Activated T-helper 2 cell treated with anti-CD3 and anti-CD28 coated beads, Interferon-gamma antibody, Interleukin-2, Interleukin-4, amounts not matched to agents 10 μg/mL and 5 μg/mL and 100 μg/mL, durations not matched to agents 14 hours and 24 hours and 36 hours (primary cell): ENCODE measurements around the gene CFAP210. TPM values are rescaled to one million over a fixed set of nuclear protein-coding genes. Genes with fewer than 3 reads are reported as not detected.

ENCODE experiments used
- DNase-seq: peaks from one replicate; pipeline ENCODE4 v3.0.0; 2021; ENCODE audit warnings: low spot score
- H3K27ac Mint-ChIP-seq: one replicate; pipeline ENCODE4 v1.8.0; 2021; ENCODE audit warnings: mixed read lengths
- H3K27me3 Mint-ChIP-seq: one replicate; pipeline ENCODE4 v1.8.0; 2021; ENCODE audit warnings: low read depth, mixed read lengths
- H3K36me3 Mint-ChIP-seq: one replicate; pipeline ENCODE4 v1.8.0; 2021; ENCODE audit warnings: low read depth, mixed read lengths
- H3K4me1 Mint-ChIP-seq: one replicate; pipeline ENCODE4 v1.8.0; 2021; ENCODE audit warnings: low read depth, mixed read lengths
- H3K4me3 Mint-ChIP-seq: one replicate; pipeline ENCODE4 v1.8.0; 2021; ENCODE audit warnings: low read depth, mild to moderate bottlenecking, moderate library complexity, mixed read lengths
- H3K9me3 Mint-ChIP-seq: one replicate; pipeline ENCODE4 v1.8.0; 2021; ENCODE audit warnings: mixed read lengths
- intact Hi-C: fragments of 100-400 bp; cut with micrococcal nuclease; formaldehyde crosslinking; loops from one replicate; pipeline ENCODE4 v1.15.1; 2023
- total RNA-seq: library from RNA; stranded (reverse); gene quantifications from 2 replicates; pipeline ENCODE4 v1.2.3, GENCODE V29; 2022

The CFAP210 gene
- total RNA-seq, 1 donor from 2014 or later: not detected

- no peaks in the 10 kb centered on the region for H3K9me3 Mint-ChIP-seq
- no peaks in the 10 kb centered on the region for H3K36me3 Mint-ChIP-seq
Measured at GRCh38 chr2:169663247-169663646, 31.0 kb downstream of the CFAP210 start.

GRCh38 chr2:169662744-169663143, 31.5 kb downstream of the CFAP210 start:
- Mint-ChIP-seq H3K36me3 (no peaks in the 10 kb centered on the region), H3K27me3 (peaks cover 16% of the 10 kb centered on the region), H3K9me3 (no peaks in the 10 kb centered on the region), H3K4me3 (no peak overlapping the region), H3K4me1 (peaks cover 10% of the 10 kb centered on the region), H3K27ac (no peak overlapping the region)
- intact Hi-C loops: no loop called here
- no peak for DNase-seq

More at GRCh38 chr2:169663247-169663646, 31.0 kb downstream of the CFAP210 start:
- no peak overlapping the region for H3K4me3 Mint-ChIP-seq
- intact Hi-C loops: no loop called here
- DNase-seq: no peak
- H3K27me3 Mint-ChIP-seq: peaks cover 16% of the 10 kb centered on the region
- H3K27ac Mint-ChIP-seq: no peak overlapping the region
- H3K4me1 Mint-ChIP-seq: peaks cover 10% of the 10 kb centered on the region

GRCh38 chr2:169661265-169661664, 32.9 kb downstream of the CFAP210 start:
- no peak for DNase-seq
- intact Hi-C loops: no loop called here
- no peak overlapping the region for H3K4me3 Mint-ChIP-seq
- no peaks in the 10 kb centered on the region for H3K36me3 Mint-ChIP-seq
- H3K9me3 Mint-ChIP-seq: no peaks in the 10 kb centered on the region
- H3K27me3 Mint-ChIP-seq: peaks cover 22% of the 10 kb centered on the region
- H3K27ac Mint-ChIP-seq: no peak overlapping the region
- peaks cover 10% of the 10 kb centered on the region for H3K4me1 Mint-ChIP-seq

GRCh38 chr2:169659320-169659719, 34.9 kb downstream of the CFAP210 start:
- Mint-ChIP-seq H3K36me3 (no peaks in the 10 kb centered on the region), H3K4me1 (peaks cover 2% of the 10 kb centered on the region), H3K27me3 (peaks cover 32% of the 10 kb centered on the region), H3K4me3 (no peak overlapping the region), H3K9me3 (no peaks in the 10 kb centered on the region), H3K27ac (no peak overlapping the region)
- intact Hi-C loops: no loop called here
- DNase-seq: no peak

GRCh38 chr2:169658877-169659276, 35.3 kb downstream of the CFAP210 start:
- H3K4me1 Mint-ChIP-seq: peaks cover 2% of the 10 kb centered on the region
- no peaks in the 10 kb centered on the region for H3K9me3 Mint-ChIP-seq
- peaks cover 36% of the 10 kb centered on the region for H3K27me3 Mint-ChIP-seq
- H3K36me3 Mint-ChIP-seq: no peaks in the 10 kb centered on the region
- intact Hi-C loops: no loop called here
- no peak overlapping the region for H3K27ac Mint-ChIP-seq
- no peak for DNase-seq
- H3K4me3 Mint-ChIP-seq: no peak overlapping the region

- DNase-seq: no peak
- peaks cover 5% of the 10 kb centered on the region for H3K4me1 Mint-ChIP-seq
- no peaks in the 10 kb centered on the region for H3K36me3 Mint-ChIP-seq
- H3K9me3 Mint-ChIP-seq: no peaks in the 10 kb centered on the region
- H3K27ac Mint-ChIP-seq: no peak overlapping the region
- intact Hi-C loops: no loop called here
- no peak overlapping the region for H3K4me3 Mint-ChIP-seq
- H3K27me3 Mint-ChIP-seq: peaks cover 38% of the 10 kb centered on the region
Measured at GRCh38 chr2:169656164-169656563, 38.0 kb downstream of the CFAP210 start.

- no peak overlapping the region for H3K4me3 Mint-ChIP-seq
- peaks cover 41% of the 10 kb centered on the region for H3K27me3 Mint-ChIP-seq
- intact Hi-C loops: no loop called here
- peaks cover 6% of the 10 kb centered on the region for H3K4me1 Mint-ChIP-seq
- H3K27ac Mint-ChIP-seq: no peak overlapping the region
- DNase-seq: no peak
- H3K36me3 Mint-ChIP-seq: no peaks in the 10 kb centered on the region
- H3K9me3 Mint-ChIP-seq: no peaks in the 10 kb centered on the region
Measured at GRCh38 chr2:169653636-169654035, 40.6 kb downstream of the CFAP210 start.

GRCh38 chr2:169649278-169649677, 44.9 kb downstream of the CFAP210 start:
- H3K4me1 Mint-ChIP-seq: peaks cover 6% of the 10 kb centered on the region

GRCh38 chr2:169647496-169647895, 46.7 kb downstream of the CFAP210 start:
- H3K36me3 Mint-ChIP-seq: no peaks in the 10 kb centered on the region
- H3K27ac Mint-ChIP-seq: no peak overlapping the region
- peaks cover 2% of the 10 kb centered on the region for H3K4me1 Mint-ChIP-seq
- H3K9me3 Mint-ChIP-seq: no peaks in the 10 kb centered on the region
- peaks cover 11% of the 10 kb centered on the region for H3K27me3 Mint-ChIP-seq
- intact Hi-C loops: no loop called here
- H3K4me3 Mint-ChIP-seq: no peak overlapping the region
- DNase-seq: no peak

More at GRCh38 chr2:169649278-169649677, 44.9 kb downstream of the CFAP210 start:
- intact Hi-C loops: no loop called here
- Mint-ChIP-seq H3K27ac (no peak overlapping the region), H3K36me3 (no peaks in the 10 kb centered on the region), H3K9me3 (no peaks in the 10 kb centered on the region), H3K4me3 (no peak overlapping the region), H3K27me3 (peaks cover 24% of the 10 kb centered on the region)
- DNase-seq: no peak

GRCh38 chr2:169644173-169644572, 50.0 kb downstream of the CFAP210 start:
- Mint-ChIP-seq H3K36me3 (peaks cover 5% of the 10 kb centered on the region), H3K9me3 (no peaks in the 10 kb centered on the region), H3K4me1 (no peaks in the 10 kb centered on the region), H3K27me3 (peaks cover 3% of the 10 kb centered on the region), H3K4me3 (no peak overlapping the region), H3K27ac (no peak overlapping the region)
- no peak for DNase-seq
- intact Hi-C loops: no loop called here

- Mint-ChIP-seq H3K27ac (no peak overlapping the region), H3K4me1 (no peaks in the 10 kb centered on the region), H3K36me3 (peaks cover 16% of the 10 kb centered on the region), H3K27me3 (no peaks in the 10 kb centered on the region), H3K4me3 (no peak overlapping the region), H3K9me3 (no peaks in the 10 kb centered on the region)
- DNase-seq: no peak
- intact Hi-C loops: no loop called here
Measured at GRCh38 chr2:169641464-169641863, 52.7 kb downstream of the CFAP210 start.

- Mint-ChIP-seq H3K27ac (no peak overlapping the region), H3K9me3 (no peaks in the 10 kb centered on the region), H3K27me3 (no peaks in the 10 kb centered on the region), H3K36me3 (peaks cover 16% of the 10 kb centered on the region), H3K4me3 (no peak overlapping the region), H3K4me1 (no peaks in the 10 kb centered on the region)
- intact Hi-C loops: no loop called here
- DNase-seq: no peak
Measured at GRCh38 chr2:169640104-169640503, 54.1 kb downstream of the CFAP210 start.

GRCh38 chr2:169637620-169638019, 56.6 kb downstream of the CFAP210 start:
- Mint-ChIP-seq H3K36me3 (peaks cover 26% of the 10 kb centered on the region), H3K4me3 (no peak overlapping the region), H3K9me3 (no peaks in the 10 kb centered on the region), H3K27me3 (no peaks in the 10 kb centered on the region), H3K4me1 (no peaks in the 10 kb centered on the region), H3K27ac (no peak overlapping the region)
- intact Hi-C loops: no loop called here
- DNase-seq: no peak

GRCh38 chr2:169636440-169637097, 57.6 kb downstream of the CFAP210 start:
- H3K9me3 Mint-ChIP-seq: no peaks in the 10 kb centered on the region
- intact Hi-C loops: no loop called here
- no peaks in the 10 kb centered on the region for H3K27me3 Mint-ChIP-seq
- H3K4me1 Mint-ChIP-seq: no peaks in the 10 kb centered on the region
- DNase-seq: no peak
- peaks cover 31% of the 10 kb centered on the region for H3K36me3 Mint-ChIP-seq
- no peak overlapping the region for H3K4me3 Mint-ChIP-seq
- no peak overlapping the region for H3K27ac Mint-ChIP-seq
